ENCODE measurements around the gene MED22.

Gene MED22

GRCh38 chr9:133307301-133307700 lies 40.6 kb downstream of the MED22 start:
- POLR2A ChIA-PET (ENCODE audit: low non-redundant PET): no interaction called here
- DNase-seq (ENCODE audit: low spot score): no peak
- TF ChIP-seq, protein P1, sequence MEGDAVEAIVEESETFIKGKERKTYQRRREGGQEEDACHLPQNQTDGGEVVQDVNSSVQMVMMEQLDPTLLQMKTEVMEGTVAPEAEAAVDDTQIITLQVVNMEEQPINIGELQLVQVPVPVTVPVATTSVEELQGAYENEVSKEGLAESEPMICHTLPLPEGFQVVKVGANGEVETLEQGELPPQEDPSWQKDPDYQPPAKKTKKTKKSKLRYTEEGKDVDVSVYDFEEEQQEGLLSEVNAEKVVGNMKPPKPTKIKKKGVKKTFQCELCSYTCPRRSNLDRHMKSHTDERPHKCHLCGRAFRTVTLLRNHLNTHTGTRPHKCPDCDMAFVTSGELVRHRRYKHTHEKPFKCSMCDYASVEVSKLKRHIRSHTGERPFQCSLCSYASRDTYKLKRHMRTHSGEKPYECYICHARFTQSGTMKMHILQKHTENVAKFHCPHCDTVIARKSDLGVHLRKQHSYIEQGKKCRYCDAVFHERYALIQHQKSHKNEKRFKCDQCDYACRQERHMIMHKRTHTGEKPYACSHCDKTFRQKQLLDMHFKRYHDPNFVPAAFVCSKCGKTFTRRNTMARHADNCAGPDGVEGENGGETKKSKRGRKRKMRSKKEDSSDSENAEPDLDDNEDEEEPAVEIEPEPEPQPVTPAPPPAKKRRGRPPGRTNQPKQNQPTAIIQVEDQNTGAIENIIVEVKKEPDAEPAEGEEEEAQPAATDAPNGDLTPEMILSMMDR (conservative IDR thresholded peaks at IDR 0.05; ENCODE audit: low read depth): no peak
- CTCF ChIA-PET: interaction anchor here (0.6 to 0.7 kb wide), 2 partner anchors 119 to 162 kb away, joined by 3 read pairs; no protein-coding TSS in a partner anchor
- no peak overlapping the region for H3K27ac ChIP-seq

- no peak overlapping the region for H3K27ac ChIP-seq
- TF ChIP-seq, protein P1 (conservative IDR thresholded peaks at IDR 0.05; ENCODE audit: low read depth): no peak
- no peak for DNase-seq (ENCODE audit: low spot score)
- ChIA-PET POLR2A (ENCODE audit: low non-redundant PET) (no interaction called here), CTCF (interaction anchor here (0.6 to 1.4 kb wide), 5 partner anchors 10 to 161 kb away, joined by 3 read pairs; no protein-coding TSS in a partner anchor)
These were observed 41.4 kb downstream of the MED22 start for GRCh38 chr9:133306242-133307204.

- ChIA-PET CTCF (interaction anchor here (0.7 to 1.4 kb wide), 3 partner anchors 11 to 120 kb away, joined by 3 read pairs; no protein-coding TSS in a partner anchor), POLR2A (ENCODE audit: low non-redundant PET) (no interaction called here)
- no peak overlapping the region for H3K27ac ChIP-seq
- no peak for DNase-seq (ENCODE audit: low spot score)
- TF ChIP-seq, protein P1 (conservative IDR thresholded peaks at IDR 0.05; ENCODE audit: low read depth): no peak
These were observed 42.2 kb downstream of the MED22 start for GRCh38 chr9:133305731-133306130.

DNA sequence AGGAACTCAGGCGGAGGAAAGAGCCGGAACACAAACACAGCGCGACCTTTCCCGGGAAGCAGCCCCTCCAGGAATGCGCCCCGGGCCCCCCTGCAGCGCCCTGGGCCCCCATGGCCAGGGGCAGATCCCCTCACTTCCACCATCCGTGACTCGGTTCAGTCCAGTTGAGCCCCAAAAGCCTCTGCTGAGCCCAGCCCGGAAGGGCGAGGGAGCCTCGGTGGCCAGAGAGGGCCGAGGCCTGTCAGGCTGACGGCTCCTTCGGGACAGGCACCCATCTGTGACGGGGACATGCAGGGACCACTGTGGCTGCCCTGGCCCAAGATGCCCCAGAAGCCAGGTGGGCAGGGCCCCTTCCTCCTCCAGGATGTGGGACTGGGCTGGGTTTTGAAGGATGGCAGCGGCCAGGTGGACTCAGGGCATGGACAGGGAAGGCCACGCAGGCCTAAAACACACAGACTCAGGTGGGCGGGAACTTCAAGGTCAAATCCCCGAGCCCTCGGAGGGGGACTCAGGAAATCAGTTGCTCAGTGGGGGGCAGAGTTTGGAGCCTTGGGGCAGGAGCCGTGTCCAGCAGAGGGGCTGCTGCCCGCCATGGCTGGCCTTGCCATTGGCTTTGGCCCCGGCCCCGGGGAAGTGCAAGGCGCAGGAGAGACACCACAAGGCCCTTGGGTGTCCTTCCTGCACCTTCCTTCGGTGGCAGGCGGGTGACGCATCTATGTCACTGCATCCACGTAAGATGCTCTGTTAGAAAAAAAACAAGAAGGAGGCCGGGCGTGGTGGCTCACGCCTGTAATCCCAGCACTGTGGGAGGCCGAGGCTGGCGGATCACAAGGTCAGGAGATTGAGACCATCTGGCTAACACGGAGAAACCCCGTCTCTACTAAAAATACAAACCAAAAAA lies 43.2 kb downstream of the MED22 start:
- ChIA-PET CTCF (interaction anchor here (1.4 kb wide), 1 partner anchor 118 kb away, joined by 3 read pairs; no protein-coding TSS in a partner anchor), POLR2A (ENCODE audit: low non-redundant PET) (no interaction called here)
- DNase-seq (ENCODE audit: low spot score): no peak
- no peak overlapping the region for H3K27ac ChIP-seq
- TF ChIP-seq, protein P1 (conservative IDR thresholded peaks at IDR 0.05; ENCODE audit: low read depth): no peak

DNA sequence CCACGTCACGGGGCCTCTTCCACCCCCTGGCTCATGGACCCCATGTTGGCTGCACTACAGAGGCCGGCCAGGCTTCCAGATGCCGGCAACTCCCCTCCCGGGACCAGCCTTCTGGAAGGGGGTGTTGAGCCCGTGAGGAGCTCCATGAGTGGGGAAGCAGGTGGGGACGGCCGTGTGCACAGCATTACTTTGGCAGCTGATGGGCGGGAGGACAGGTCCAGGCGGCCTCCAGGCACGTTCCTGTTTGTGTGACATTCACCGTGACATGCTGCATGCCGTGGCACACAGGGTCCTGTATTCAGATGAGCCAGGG lies 43.8 kb downstream of the MED22 start:
- CTCF ChIA-PET: interaction anchor here (1.0 kb wide), 1 partner anchor 16 kb away, joined by 3 read pairs; no protein-coding TSS in a partner anchor
- TF ChIP-seq, protein P1 (conservative IDR thresholded peaks at IDR 0.05; ENCODE audit: low read depth): no peak

More for the DNA sequence above, 43.8 kb downstream of the MED22 start:
- no peak overlapping the region for H3K27ac ChIP-seq
- no peak for DNase-seq (ENCODE audit: low spot score)
- POLR2A ChIA-PET (ENCODE audit: low non-redundant PET): no interaction called here

Data from RWPE1 (cell line).